Hematopoietic multipotent progenitor cell (in vitro differentiated cells): ENCODE results near the gene CTXN2. TPM values are rescaled to one million over a fixed set of nuclear protein-coding genes. Genes with fewer than 3 reads are reported as not detected.

Experiments
- DNase-seq, 3 donors: peaks; one replicate each; pipeline ENCODE4 v3.0.0-alpha.2; 2011 to 2015; ENCODE audit warnings: low read depth in 2 of 3, low spot score in 2 of 3
- total RNA-seq: library from RNA; depleted of rRNA; stranded (reverse); fragments of >200 nt; gene quantifications from one replicate; pipeline ENCODE4 v1.2.3, GENCODE V29; 2012

The CTXN2 gene
- total RNA-seq, 1 donor = not detected

DNA sequence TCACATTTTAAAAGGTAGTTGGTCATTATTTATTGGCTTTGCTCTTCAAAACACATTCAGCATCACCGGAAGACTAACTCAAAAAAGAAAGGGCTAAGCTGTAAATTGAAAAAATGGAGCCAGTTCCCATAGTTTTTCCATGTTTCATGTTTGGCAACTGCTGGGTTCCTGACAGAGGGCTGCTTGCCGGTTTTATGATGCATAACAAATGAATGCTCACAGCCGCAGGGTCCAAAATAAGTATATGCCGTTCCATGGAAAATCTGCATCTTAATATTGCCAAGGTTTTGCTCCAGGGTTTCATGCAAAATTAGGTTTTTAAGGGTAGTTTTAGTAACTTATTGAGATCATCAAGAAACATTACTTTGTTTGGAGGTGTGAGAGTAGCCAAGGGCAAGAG lies 30.4 kb downstream of the CTXN2 start:
- no peak for DNase-seq

DNA sequence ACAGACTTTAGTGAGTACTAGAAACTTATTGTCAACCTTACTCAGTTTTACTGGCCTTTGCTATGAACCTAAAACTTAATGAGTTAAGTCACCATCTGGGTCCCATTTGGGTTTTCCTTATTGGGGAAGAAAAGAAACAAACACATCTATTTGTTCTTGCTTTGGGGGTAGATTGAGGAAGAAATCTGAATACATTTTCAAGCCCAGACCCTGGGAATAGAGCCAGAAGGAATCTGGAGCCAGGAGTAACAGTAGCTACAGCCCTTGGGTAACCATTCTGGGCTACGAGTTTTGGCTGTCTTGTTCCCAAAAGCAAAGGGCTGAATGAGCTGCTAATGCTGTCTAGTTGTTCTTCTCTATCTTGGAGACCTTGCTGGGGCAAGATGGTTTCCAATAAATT lies 31.2 kb downstream of the CTXN2 start:
- no peak for DNase-seq

DNA sequence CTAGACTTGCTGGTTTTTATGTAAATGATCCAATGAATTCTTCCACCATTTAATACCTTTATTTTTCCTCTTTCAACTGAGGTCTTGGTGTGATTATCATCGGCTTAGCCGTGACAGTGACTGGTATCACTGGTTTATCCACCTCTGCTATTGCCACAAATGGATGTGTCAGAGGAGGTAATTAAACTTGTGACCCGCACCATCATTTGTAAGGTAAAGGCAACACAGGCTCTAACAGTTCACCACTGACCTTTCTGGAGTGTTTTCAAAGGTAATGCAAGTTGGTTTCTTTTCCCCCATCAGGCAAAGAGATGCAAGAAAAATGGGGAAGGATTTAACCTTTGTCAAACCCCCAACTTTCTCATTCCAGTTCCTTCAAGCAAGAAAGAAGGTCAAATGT lies 34.3 kb downstream of the CTXN2 start:
- DNase-seq = no peak

DNA sequence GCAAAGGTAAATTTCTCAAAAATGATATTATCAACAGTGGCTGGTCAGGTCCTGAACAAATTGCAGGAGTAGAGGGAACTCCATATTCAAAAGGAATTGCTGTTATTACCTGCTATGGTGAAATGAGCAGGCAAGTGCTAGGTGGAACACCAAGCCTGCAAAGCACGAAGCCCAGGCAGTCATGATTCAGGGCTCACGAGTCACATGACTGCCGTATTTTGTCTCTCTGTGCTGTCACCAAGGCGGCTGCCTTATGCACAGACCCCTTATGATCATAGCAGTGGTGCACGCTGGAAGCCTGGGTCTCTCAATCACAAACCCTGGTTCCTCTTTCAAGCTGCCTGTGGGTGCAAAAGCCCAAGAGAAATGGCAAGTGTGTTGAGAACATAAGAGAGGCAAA lies 39.0 kb downstream of the CTXN2 start:
- DNase-seq = no peak

DNA sequence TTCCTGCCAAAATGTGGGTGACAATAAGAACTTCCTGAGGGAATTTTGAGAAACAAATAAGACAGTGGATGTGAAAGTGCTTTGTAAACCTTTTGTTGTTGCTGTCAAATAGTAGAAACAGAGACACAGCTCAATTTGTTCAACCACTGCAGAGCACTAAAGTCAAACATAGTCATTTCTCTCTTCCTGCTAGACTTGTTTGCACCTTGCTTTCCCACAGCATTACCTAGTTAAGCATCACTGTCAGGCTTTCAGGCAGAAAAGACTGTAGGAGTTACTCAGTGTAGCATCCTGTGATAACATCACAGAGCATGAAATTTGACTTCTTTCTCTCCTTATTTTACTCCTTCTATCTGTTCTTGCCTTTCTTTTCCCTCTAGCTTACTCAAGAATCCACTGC lies 41.8 kb downstream of the CTXN2 start:
- DNase-seq = no peak

DNA sequence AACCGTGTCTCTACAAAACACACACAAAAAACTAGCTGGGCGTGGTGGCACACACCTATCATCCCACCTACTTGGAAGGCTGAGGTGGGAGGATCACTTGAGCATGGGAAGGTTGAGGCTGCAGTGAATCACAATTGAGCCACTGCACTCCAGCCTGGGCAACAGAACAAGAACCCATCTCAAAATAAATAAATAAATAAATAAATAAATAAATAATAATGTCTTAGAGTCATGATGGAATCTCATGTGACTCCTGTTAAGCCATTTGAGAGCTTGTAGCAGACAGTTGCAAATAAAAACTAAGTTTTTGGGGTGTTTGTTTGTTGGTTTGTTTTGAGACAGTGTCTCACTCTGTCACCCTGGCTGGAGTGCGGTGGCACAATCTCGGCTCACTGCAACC lies 47.9 kb downstream of the CTXN2 start:
- no peak for DNase-seq

DNA sequence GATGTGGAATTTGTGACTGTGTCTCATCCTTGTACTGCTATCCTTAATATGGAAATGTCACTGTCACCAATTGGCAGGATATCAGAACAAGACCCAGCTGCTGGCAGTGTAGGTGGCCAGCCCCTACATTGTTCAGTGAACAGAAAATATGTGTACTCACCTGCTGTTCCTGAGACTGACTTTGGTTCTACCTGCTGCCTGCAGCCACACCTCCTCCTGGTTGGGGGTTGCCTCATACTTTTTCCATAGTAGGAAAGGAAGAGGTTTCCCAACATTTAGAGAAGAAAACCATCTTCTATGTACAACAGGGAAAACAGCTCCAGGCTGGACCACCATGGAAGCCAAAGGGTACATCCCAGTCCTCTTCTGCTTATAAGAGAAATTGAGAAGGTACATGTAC lies 50.5 kb downstream of the CTXN2 start:
- DNase-seq = no peak

DNA sequence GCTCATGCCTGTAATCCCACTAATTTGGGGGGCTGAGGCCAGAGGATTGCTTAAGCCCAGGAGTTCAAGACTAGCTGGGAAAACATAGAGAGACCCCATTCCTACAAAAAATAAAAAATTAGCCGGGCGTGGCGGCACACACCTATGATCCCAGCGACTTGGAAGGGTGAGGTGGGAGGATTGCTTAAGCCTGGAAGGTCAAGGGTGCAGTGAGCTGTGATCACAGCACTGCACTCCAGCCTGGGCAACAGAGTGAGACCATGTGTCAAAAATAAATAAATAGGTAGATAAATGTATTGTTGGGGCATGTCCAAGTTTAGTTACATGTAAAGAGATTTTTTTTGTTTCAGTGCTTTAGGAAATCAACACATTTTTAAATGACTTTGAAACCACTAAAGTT lies 51.1 kb downstream of the CTXN2 start:
- no peak for DNase-seq

DNA sequence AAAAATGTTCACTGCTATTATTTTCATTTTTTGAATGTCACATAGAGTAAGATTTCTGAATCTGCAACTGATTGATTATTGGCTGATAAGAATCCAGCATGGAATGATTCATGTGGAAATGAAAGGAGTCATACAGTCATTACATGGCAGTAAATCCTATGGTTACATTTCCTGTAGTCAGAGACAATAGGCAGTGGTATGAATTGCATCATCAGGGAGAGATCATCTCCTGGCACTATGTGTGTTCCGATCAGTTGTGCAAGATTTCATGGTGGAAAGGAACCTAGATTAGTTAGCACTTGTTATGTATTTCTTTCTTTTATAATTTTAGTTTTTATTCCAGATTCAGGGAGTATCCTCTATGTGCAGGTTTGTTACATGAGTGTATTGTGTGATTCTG lies 53.5 kb downstream of the CTXN2 start:
- DNase-seq = no peak

DNA sequence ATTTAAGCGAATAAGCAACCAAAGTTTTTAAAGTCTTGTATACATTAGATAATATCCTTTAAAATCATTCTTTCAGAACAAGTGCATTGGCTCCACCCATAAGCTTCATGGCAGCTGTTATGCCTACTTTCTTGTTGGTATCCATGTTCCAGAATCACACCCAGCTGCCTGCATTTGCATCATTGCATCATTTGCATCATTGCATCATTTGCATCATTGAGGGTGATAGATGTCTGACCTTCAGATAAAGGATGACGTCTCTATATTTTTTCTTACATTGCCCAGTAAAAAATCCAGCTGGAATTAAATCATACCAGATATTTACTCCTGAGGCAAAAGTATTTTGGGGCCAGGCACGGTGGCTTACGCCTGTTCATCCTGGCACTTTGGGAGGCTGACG lies 56.9 kb downstream of the CTXN2 start:
- DNase-seq = no peak

DNA sequence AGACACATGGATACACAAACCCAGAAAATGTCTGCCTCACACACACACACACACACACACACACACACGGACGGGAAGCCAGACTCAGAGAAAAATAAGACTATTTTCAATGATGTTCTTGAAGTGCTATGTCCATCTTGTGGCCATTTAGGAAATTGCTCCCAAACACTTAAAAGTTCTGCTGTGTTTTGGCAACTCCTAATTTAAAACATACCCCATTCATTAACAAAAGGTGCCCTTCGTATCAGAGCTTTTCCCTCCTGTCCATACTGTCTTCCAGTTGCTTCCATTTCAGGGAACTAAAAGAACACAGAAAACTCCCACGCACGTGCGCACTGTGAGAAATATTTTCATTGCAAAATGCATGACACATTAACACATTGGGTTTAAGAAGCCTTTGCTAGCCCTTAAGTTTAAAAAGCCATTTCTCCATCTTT lies 59.2 kb downstream of the CTXN2 start:
- peak in 2 of 3 donors; percentile 67 to 73 for DNase-seq

DNA sequence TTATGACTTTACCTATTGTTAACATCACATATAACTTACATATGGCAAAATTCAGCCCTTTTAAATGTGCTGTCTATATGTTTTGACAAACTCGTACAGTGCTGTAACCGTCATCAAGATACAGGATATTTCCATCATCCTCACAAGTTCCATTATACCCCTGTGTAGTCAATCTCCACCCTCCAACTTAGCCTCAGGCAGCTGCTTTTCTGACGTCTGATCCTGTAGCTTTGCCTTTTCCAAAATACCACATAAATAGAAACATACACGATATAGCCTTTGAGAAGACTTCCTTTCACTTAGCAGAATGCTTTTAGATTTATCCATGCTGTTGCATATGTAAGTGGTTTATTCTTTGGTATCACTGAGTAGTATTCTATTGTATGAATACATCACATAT lies 61.7 kb downstream of the CTXN2 start:
- no peak for DNase-seq

Other genes with a start within 250 kb of the CTXN2 start
- not detected for gene SLC24A5, start 70.7 kb upstream of the CTXN2 start, total RNA-seq
- 7.5 TPM for gene MYEF2, start 13.4 kb upstream of the CTXN2 start, total RNA-seq
- not detected for gene SLC12A1, start 14.6 kb downstream of the CTXN2 start, total RNA-seq
- 73.5 TPM for gene DUT, start 139.8 kb downstream of the CTXN2 start, total RNA-seq